Smooth muscle cell (in vitro differentiated cells): Measurements from ENCODE around the gene ARHGAP9. TPM values are rescaled to one million over a fixed set of nuclear protein-coding genes. Genes with fewer than 3 reads are reported as not detected.

Source experiments
- DNase-seq: peaks from one replicate; lab custom pipeline; 2025; ENCODE audit not compliant: unreplicated experiment; lab: John Stamatoyannopoulos, UW
- H2AFZ ChIP-seq: fragments of 200-600 bp; sonication (generic); 2 replicates; pipeline ENCODE4 v1.6.0; 2016; ENCODE audit warnings: antibody characterized with exemption, low read depth, mild to moderate bottlenecking
- H3F3A ChIP-seq: fragments of 200-600 bp; sonication (generic); 2 replicates; pipeline ENCODE4 v1.6.0; 2017; ENCODE audit warnings: antibody characterized with exemption, low read depth
- H3K27ac ChIP-seq: fragments of 200-600 bp; sonication (generic); 2 replicates; pipeline ENCODE4 v1.5.1; 2016; ENCODE audit warnings: low read depth, mild to moderate bottlenecking
- H3K27me3 ChIP-seq: fragments of 200-600 bp; sonication (generic); 2 replicates; pipeline ENCODE4 v1.6.1; 2016; ENCODE audit warnings: low read depth, mild to moderate bottlenecking
- H3K36me3 ChIP-seq: fragments of 200-600 bp; sonication (generic); 2 replicates; pipeline ENCODE4 v1.5.1; 2016; ENCODE audit warnings: low read depth
- H3K4me1 ChIP-seq: fragments of 200-600 bp; sonication (generic); 2 replicates; pipeline ENCODE4 v1.5.1; 2016; ENCODE audit warnings: low read depth
- H3K4me2 ChIP-seq: fragments of 200-600 bp; sonication (generic); 2 replicates; pipeline ENCODE4 v1.6.0; 2016; ENCODE audit warnings: mild to moderate bottlenecking
- H3K4me3 ChIP-seq: fragments of 200-600 bp; sonication (generic); 2 replicates; pipeline ENCODE4 v1.5.1; 2016; ENCODE audit warnings: mild to moderate bottlenecking
- H3K79me2 ChIP-seq: fragments of 200-600 bp; sonication (generic); 2 replicates; pipeline ENCODE4 v1.6.0; 2016; ENCODE audit warnings: low read depth, mild to moderate bottlenecking
- H3K9ac ChIP-seq: fragments of 200-600 bp; sonication (generic); 2 replicates; pipeline ENCODE4 v1.6.0; 2016; ENCODE audit warnings: low read depth
- H3K9me3 ChIP-seq: fragments of 200-600 bp; sonication (generic); replicated peaks from 2 replicates; pipeline ENCODE4 v1.5.1; 2016; ENCODE audit warnings: low read depth
- H4K20me1 ChIP-seq: fragments of 200-600 bp; sonication (generic); 2 replicates; pipeline ENCODE4 v1.6.0; 2016; ENCODE audit warnings: low read depth
- CTCF ChIP-seq: fragments of 200-600 bp; sonication (generic); IDR thresholded peaks from 2 replicates; pipeline ENCODE4 v1.5.1; 2017; ENCODE audit warnings: borderline replicate concordance, mild to moderate bottlenecking, antibody characterized with exemption; ENCODE audit not compliant: insufficient read depth, poor library complexity, severe bottlenecking
- WGBS: methylation state at CpG from one replicate; pipeline ENCODE4 v1.1.7; 2016; ENCODE audit warnings: low lambda C conversion rate; 5-methylcytosine and 5-hydroxymethylcytosine counted together
- polyA plus RNA-seq: library from polyadenylated mRNA; unstranded; fragments of >200 nt; fragmentation: Nextera tagmentation; extraction: Ambion mirVana; gene quantifications from 2 replicates; pipeline ENCODE4 v1.2.1, GENCODE V29; 2016
- total RNA-seq: library from RNA; depleted of rRNA; stranded (reverse); fragments of >200 nt; gene quantifications from 2 replicates; pipeline ENCODE4 v1.2.3, GENCODE V29; 2014

Gene ARHGAP9
- total and polyA plus RNA-seq, 2 experiments from 2014 or later: 1.3 TPM; not detected in 1

GRCh38 chr12:57456737-57457490, 22.8 kb downstream of the ARHGAP9 start:
- DNase-seq: no peak
- Histone ChIP-seq H3K27me3 (no peaks in the 10 kb centered on the region), H2AFZ (no peak overlapping the region), H3K4me3 (no peak overlapping the region), H3K4me1 (peaks cover 23% of the 10 kb centered on the region), H4K20me1 (no peaks in the 10 kb centered on the region), H3F3A (peaks cover 10% of the 10 kb centered on the region), H3K9ac (peak overlapping the region; percentile 16), H3K27ac (peak overlapping the region; percentile 89), H3K4me2 (peak overlapping the region; percentile 37), H3K36me3 (no peaks in the 10 kb centered on the region), H3K79me2 (peaks cover 10% of the 10 kb centered on the region), H3K9me3 (no peaks in the 10 kb centered on the region)
- WGBS: 92% methylated on average over 6 of the region's 6 CpGs
- TF ChIP-seq CTCF: no peak

- H3K4me2 ChIP-seq: peak overlapping the region; percentile 38
- H3K9me3 ChIP-seq: no peaks in the 10 kb centered on the region
- DNase-seq: no peak
- H3K36me3 ChIP-seq: no peaks in the 10 kb centered on the region
- no peaks in the 10 kb centered on the region for H4K20me1 ChIP-seq
- WGBS: 44% methylated on average over 15 of the region's 15 CpGs
- peaks cover 10% of the 10 kb centered on the region for H3K79me2 ChIP-seq
- H3K4me3 ChIP-seq: no peak overlapping the region
- peak; percentile 57 for TF ChIP-seq CTCF
- no peaks in the 10 kb centered on the region for H3K27me3 ChIP-seq
- H3K27ac ChIP-seq: no peak overlapping the region
- H2AFZ ChIP-seq: peak overlapping the region; percentile 0
- H3F3A ChIP-seq: peaks cover 10% of the 10 kb centered on the region
- H3K9ac ChIP-seq: no peak overlapping the region
- peaks cover 23% of the 10 kb centered on the region for H3K4me1 ChIP-seq
Measured at GRCh38 chr12:57456145-57456700, 23.4 kb downstream of the ARHGAP9 start.

- Histone ChIP-seq H3K4me1 (peaks cover 19% of the 10 kb centered on the region), H3K4me3 (peak overlapping the region; percentile 16), H3K27me3 (no peaks in the 10 kb centered on the region), H3K9me3 (no peaks in the 10 kb centered on the region), H2AFZ (peak overlapping the region; percentile 0), H3K27ac (no peak overlapping the region), H3K4me2 (peak overlapping the region; percentile 38), H4K20me1 (no peaks in the 10 kb centered on the region), H3K9ac (no peak overlapping the region), H3K79me2 (peaks cover 10% of the 10 kb centered on the region), H3K36me3 (no peaks in the 10 kb centered on the region), H3F3A (peaks cover 5% of the 10 kb centered on the region)
- TF ChIP-seq CTCF: no peak
- 49% methylated on average over 10 of the region's 10 CpGs for WGBS
- DNase-seq: no peak
Measured at GRCh38 chr12:57455374-57456144, 24.1 kb downstream of the ARHGAP9 start.
